Ishikawa (cell line): ENCODE data around the gene NAV1.

Experiments used
- CEBPB ChIP-seq: IDR thresholded peaks from 2 replicates; pipeline ENCODE4 v1.6.1; 2012
- CREB1 ChIP-seq: IDR thresholded peaks from 2 replicates; pipeline ENCODE4 v1.6.1; 2012; ENCODE audit warnings: low read depth
- EGR1 ChIP-seq: IDR thresholded peaks from 2 replicates; pipeline ENCODE4 v1.6.1; 2012
- EP300 ChIP-seq: IDR thresholded peaks from 2 replicates; pipeline ENCODE4 v1.6.1; 2012; ENCODE audit warnings: borderline replicate concordance
- FOXM1 ChIP-seq: IDR thresholded peaks from 2 replicates; pipeline ENCODE4 v1.6.1; 2012; ENCODE audit warnings: low read depth, borderline replicate concordance
- MAX ChIP-seq: IDR thresholded peaks from 2 replicates; pipeline ENCODE4 v1.6.1; 2012
- NFIC ChIP-seq: IDR thresholded peaks from 2 replicates; pipeline ENCODE4 v1.6.1; 2012
- RAD21 ChIP-seq: IDR thresholded peaks from 2 replicates; pipeline ENCODE4 v1.6.1; 2012; ENCODE audit warnings: low read depth
- REST ChIP-seq: IDR thresholded peaks from 2 replicates; pipeline ENCODE4 v1.6.1; 2012; ENCODE audit warnings: low read depth, mild to moderate bottlenecking
- TAF1 ChIP-seq: IDR thresholded peaks from 2 replicates; pipeline ENCODE4 v1.6.1; 2012; ENCODE audit warnings: low read depth, mild to moderate bottlenecking
- TCF12 ChIP-seq: IDR thresholded peaks from 2 replicates; pipeline ENCODE4 v1.6.1; 2012; ENCODE audit warnings: low read depth
- TEAD4 ChIP-seq: IDR thresholded peaks from 2 replicates; pipeline ENCODE4 v1.6.1; 2012
- USF1 ChIP-seq: IDR thresholded peaks from 2 replicates; pipeline ENCODE4 v1.6.1; 2012
- YY1 ChIP-seq: IDR thresholded peaks from 2 replicates; pipeline ENCODE4 v1.6.1; 2012; ENCODE audit warnings: low read depth
- ZBTB7A ChIP-seq: IDR thresholded peaks from 2 replicates; pipeline ENCODE4 v1.6.1; 2012; ENCODE audit warnings: low read depth

Gene NAV1

GRCh38 chr1:201562659-201563405, 23.9 kb downstream of the NAV1 start:
- TF ChIP-seq TEAD4, result no peak
- no peak for TF ChIP-seq CREB1
- no peak for TF ChIP-seq RAD21
- no peak for TF ChIP-seq NFIC
- no peak for TF ChIP-seq FOXM1
- TF ChIP-seq REST, result no peak
- no peak for TF ChIP-seq ZBTB7A
- no peak for TF ChIP-seq MAX
- no peak for TF ChIP-seq USF1
- TF ChIP-seq EGR1, result no peak
- no peak for TF ChIP-seq YY1

- TF ChIP-seq FOXM1 (no peak), EGR1 (no peak), ZBTB7A (no peak), TAF1 (no peak)
Measured at GRCh38 chr1:201563406-201563780, 24.5 kb downstream of the NAV1 start.

- TF ChIP-seq MAX (no peak), TAF1 (no peak), REST (no peak), USF1 (no peak), FOXM1 (no peak), TCF12 (no peak), TEAD4 (no peak), NFIC (no peak), RAD21 (no peak), CEBPB (no peak), YY1 (no peak)
Measured at GRCh38 chr1:201563941-201564340, 25.0 kb downstream of the NAV1 start.

GRCh38 chr1:201565024-201565730, 26.2 kb downstream of the NAV1 start:
- TF ChIP-seq USF1 (no peak), EP300 (no peak), ZBTB7A (no peak), EGR1 (no peak)

- TF ChIP-seq EP300, result no peak
- no peak for TF ChIP-seq CEBPB
- no peak for TF ChIP-seq EGR1
- TF ChIP-seq USF1, result no peak
Measured at GRCh38 chr1:201565771-201566528, 27.0 kb downstream of the NAV1 start.
